ENCODE measurements around the gene POMGNT1.

GRCh38 chr1:46179138-46180081 is 18.8 kb downstream of the POMGNT1 start:
- TF ChIP-seq CTCF (conservative IDR thresholded peaks at IDR 0.05) (peak; percentile 97), ZFX (IDR thresholded peaks at IDR 0.05) (no peak)
